Spleen (tissue), 11 donors: Measurements from ENCODE around the gene ATP1A1. TPM values are rescaled to one million over a fixed set of nuclear protein-coding genes. Genes with fewer than 3 reads are reported as not detected.

Source experiments
- DNase-seq: peaks from one replicate; pipeline ENCODE4 v3.0.0-alpha.2; 2020
- H3K27ac ChIP-seq, 8 donors: fragments of 200-600 bp; sonication (generic) in 7 of 8; 1 replicate in 4 of 8; 2 replicates in 4 of 8; pipeline versions ENCODE4 v1.5.0 to v1.8.0; 2016 to 2021; ENCODE audit warnings: inconsistent platforms in 4 of 8, mild to moderate bottlenecking in 4 of 8, moderate library complexity in 1 of 8
- H3K27me3 ChIP-seq, 7 donors: fragments of 200-600 bp; sonication (generic) in 6 of 7; replicated peaks in 1 of 7; 1 replicate in 4 of 7; 2 replicates in 3 of 7; pipeline versions ENCODE4 v1.5.0 to v1.8.0; 2016 to 2021; ENCODE audit warnings: inconsistent platforms in 3 of 7, mild to moderate bottlenecking in 1 of 7
- H3K36me3 ChIP-seq, 6 donors: fragments of 200-600 bp; sonication (generic) in 5 of 6; 1 replicate in 4 of 6; 2 replicates in 2 of 6; pipeline versions ENCODE4 v1.5.0 to v1.8.0; 2016 to 2021; ENCODE audit warnings: inconsistent platforms in 2 of 6
- H3K4me1 ChIP-seq, 6 donors: fragments of 200-600 bp; sonication (generic) in 5 of 6; 1 replicate in 3 of 6; 2 replicates in 3 of 6; pipeline versions ENCODE4 v1.5.0 to v1.8.0; 2016 to 2021; ENCODE audit warnings: inconsistent platforms in 3 of 6
- H3K4me3 ChIP-seq, 8 donors: fragments of 200-600 bp; sonication (generic) in 7 of 8; 1 replicate in 4 of 8; 2 replicates in 4 of 8; pipeline versions ENCODE4 v1.5.0 to v1.8.0; 2016 to 2021; ENCODE audit warnings: inconsistent platforms in 4 of 8, mild to moderate bottlenecking in 4 of 8, moderate library complexity in 2 of 8
- H3K9me3 ChIP-seq, 8 donors: fragments of 200-600 bp; sonication (generic) in 7 of 8; 1 replicate in 4 of 8; 2 replicates in 4 of 8; pipeline versions ENCODE4 v1.5.0 to v1.8.0; 2016 to 2021; ENCODE audit warnings: inconsistent platforms in 4 of 8
- POLR2A ChIP-seq, 3 donors: fragments of 450-650 bp; IDR thresholded peaks; one replicate each; pipeline ENCODE4 v1.5.1; 2017; ENCODE audit warnings: antibody characterized with exemption in 3 of 3, mild to moderate bottlenecking in 1 of 3
- POLR2AphosphoS5 ChIP-seq, 3 donors: sonication (generic); formaldehyde crosslinking; IDR thresholded peaks; one replicate each; pipeline ENCODE4 v1.5.1; 2017; ENCODE audit warnings: antibody characterized with exemption in 3 of 3
- WGBS, 5 donors: extraction: QIAGEN DNeasy Blood & Tissue Kit in 3 of 5; methylation state at CpG; one replicate each; pipeline versions ENCODE4 v1.1.5 to v1.1.7; 2013 to 2018; 5-methylcytosine and 5-hydroxymethylcytosine counted together
- intact Hi-C: fragments of 100-400 bp; cut with DNase I; formaldehyde crosslinking; loops from one replicate; pipeline ENCODE4 v1.15.0; 2023; ENCODE audit warnings: low total_unique reads
- polyA plus RNA-seq, 3 donors: library from polyadenylated mRNA; stranded (reverse); fragments of 200-250 nt; gene quantifications; one replicate each; pipeline ENCODE4 v1.2.1, GENCODE V29; 2013
- total RNA-seq, 7 donors: library from RNA; depleted of rRNA in 3 of 7; stranded (reverse); fragments of >200 nt in 3 of 7; fragmentation: NEBNext Ultra II Directional in 4 of 7; extraction: Animal tissue kit (Norgen Biotek cat#: 25700) in 4 of 7; gene quantifications; one replicate each; pipeline versions ENCODE4 v1.1.0 to v1.2.1, GENCODE V29; 2016 to 2021
- TF ChIP-seq, protein P1 (sequence below), 11 experiments: fragments of 200-600 bp in 7 of 11; fragments of 450-650 bp in 4 of 11; sonication (generic) in 4 of 11; IDR thresholded peaks in 8 of 11; conservative IDR thresholded peaks in 3 of 11; 1 replicate in 7 of 11; 2 replicates in 4 of 11; pipeline versions ENCODE4 v1.4.0 to v1.8.0; 2016 to 2021; ENCODE audit warnings: antibody characterized with exemption in 11 of 11, inconsistent platforms in 4 of 11, mild to moderate bottlenecking in 1 of 11
- donor health status: healthy with polysubstance abuse.
- donor health status: DM: no; HTN: no; CAD: no; lungs with moderate emphysema.
- donor health status: DM: no; HTN: no; CAD: no.
- donor health status: Bipolar disorder and iron deficiency.
- donor health status: healthy.
- donor health status: DM: no; HTN: no; CAD: no.
- donor health status: DM: yes; HTN: yes; CAD: no.

The ATP1A1 gene
- total and polyA plus RNA-seq, 10 donors = 34.5 to 209 (median 130) TPM

DNA sequence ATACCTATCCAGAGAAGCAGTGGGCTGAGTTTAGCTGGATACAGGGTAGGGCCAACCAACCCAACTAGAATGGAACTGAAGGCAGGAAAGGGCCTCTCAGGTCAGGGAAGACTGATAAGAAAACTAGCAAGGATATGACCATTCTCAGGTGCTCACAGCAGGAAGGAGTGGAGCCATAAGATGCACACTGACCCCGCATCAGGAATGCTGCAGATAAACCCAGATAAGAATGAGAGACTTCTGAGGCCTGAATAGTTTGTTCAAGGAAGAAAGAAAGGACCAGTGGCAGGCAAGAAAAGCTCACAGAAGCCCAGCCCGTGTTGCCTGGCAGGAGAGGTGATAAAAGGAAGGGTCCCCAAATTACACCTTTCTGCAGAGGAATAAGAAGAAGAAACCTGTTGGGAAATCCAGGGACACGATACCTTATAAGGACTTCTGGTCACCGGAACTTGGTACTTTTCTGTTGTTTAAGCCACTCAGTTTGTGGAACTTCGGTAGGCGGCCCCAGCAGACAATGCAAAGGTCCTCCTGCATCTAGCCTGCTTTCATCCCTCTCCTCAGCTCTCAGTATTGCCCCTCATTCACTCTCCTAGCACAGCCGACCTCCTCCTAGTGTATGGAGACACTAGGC, 58.9 kb downstream of the ATP1A1 start:
- DNase-seq = no peak
- 71 to 84% (median 79%) methylated on average over 7 of the region's 7 CpGs for WGBS, 5 donors
- no peak overlapping the region for H3K27ac ChIP-seq
- no peaks in the 10 kb centered on the region for H3K9me3 ChIP-seq
- TF ChIP-seq POLR2A (IDR thresholded peaks at IDR 0.05) (no peak), POLR2AphosphoS5 (IDR thresholded peaks at IDR 0.05) (no peak)
- TF ChIP-seq, protein P1, sequence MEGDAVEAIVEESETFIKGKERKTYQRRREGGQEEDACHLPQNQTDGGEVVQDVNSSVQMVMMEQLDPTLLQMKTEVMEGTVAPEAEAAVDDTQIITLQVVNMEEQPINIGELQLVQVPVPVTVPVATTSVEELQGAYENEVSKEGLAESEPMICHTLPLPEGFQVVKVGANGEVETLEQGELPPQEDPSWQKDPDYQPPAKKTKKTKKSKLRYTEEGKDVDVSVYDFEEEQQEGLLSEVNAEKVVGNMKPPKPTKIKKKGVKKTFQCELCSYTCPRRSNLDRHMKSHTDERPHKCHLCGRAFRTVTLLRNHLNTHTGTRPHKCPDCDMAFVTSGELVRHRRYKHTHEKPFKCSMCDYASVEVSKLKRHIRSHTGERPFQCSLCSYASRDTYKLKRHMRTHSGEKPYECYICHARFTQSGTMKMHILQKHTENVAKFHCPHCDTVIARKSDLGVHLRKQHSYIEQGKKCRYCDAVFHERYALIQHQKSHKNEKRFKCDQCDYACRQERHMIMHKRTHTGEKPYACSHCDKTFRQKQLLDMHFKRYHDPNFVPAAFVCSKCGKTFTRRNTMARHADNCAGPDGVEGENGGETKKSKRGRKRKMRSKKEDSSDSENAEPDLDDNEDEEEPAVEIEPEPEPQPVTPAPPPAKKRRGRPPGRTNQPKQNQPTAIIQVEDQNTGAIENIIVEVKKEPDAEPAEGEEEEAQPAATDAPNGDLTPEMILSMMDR (IDR thresholded peaks at IDR 0.05 in 8 of 11, conservative IDR thresholded peaks at IDR 0.05 in 3 of 11) = no peak
- H3K36me3 ChIP-seq = no peaks in the 10 kb centered on the region
- intact Hi-C loops = no loop called here
- no peaks in the 10 kb centered on the region for H3K4me1 ChIP-seq
- no peak overlapping the region for H3K4me3 ChIP-seq
- H3K27me3 ChIP-seq = no peaks in the 10 kb centered on the region

DNA sequence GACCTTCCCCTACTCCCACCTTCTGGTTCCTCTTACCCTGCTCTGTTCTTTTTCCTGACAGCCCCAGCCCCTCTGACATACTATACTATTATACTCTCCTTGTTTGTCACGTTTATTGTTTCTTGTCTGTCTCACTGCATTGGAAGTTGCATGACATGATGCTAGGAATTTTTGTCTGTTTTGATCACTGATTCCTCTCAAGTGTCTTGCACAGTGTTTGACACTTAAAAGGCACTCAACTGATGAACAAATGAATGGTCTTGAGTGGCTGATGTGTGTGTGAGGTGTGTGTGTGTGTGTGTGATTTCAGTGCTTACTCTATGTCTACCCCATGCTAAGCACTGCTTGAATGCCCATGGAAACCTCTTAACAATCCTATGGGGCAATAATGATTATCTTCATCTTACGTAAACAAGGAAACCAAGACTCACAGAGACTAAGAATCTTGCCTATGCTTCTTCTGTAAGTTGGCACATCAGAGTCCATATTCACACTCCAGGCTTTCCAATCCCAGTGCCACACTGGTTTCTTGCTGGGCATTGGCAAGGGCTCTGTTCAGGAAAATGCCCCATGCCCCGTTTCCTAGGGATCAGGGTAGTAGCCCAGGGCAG, 59.7 kb downstream of the ATP1A1 start:
- 70 to 84% (median 75%) methylated on average over 3 of the region's 3 CpGs for WGBS, 5 donors
- intact Hi-C loops = no loop called here
- no peak overlapping the region for H3K4me3 ChIP-seq

DNA sequence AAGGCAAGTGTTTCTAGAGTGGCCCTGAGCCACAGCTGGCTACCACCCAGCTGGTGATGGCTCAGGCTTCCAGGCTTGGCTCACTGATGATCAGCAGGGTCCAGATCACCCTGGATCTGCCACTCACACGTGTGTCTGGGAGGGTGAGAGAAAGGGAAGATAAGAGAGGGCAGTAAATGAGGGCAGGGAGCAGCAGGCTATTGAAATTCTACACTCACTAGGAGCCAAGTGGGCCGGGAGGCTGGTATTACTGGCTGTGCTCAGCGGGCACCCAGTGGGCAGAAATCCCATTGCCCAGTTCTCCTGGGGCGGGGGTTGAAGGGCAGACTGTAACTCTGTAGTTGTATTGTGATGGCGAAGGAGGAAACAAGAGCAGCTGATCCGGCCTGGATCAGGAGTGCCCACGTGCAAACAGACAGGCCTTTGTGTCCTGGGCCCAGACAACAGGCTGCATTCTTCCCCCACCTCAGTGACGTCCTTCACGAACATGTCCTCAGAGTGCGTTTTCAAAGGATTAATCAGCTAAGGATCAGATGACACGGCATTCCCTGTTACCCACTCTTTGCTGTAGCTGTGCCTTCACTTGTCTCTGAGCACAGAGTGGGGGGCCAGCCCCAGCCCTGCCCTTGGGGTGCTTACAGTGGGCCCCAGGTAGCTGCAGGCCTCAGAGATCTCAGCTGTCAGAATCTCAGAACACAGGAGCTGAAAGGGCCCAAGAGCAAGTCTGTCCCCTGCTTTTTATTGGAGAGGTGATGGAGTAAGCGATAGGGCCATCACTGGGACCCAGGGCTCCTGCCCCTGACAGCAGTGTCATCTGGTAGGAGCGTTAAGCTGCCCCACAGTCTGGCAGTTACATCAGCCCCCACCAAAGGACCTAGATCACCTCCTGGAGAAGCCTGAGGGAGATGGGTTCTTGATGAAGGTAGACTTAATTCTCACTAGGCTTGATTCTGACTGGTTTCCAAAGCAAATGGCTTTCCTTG, 60.5 kb downstream of the ATP1A1 start:
- intact Hi-C loops = no loop called here
- DNase-seq = no peak
- Histone ChIP-seq H3K4me3 (no peak overlapping the region), H3K9me3 (no peaks in the 10 kb centered on the region), H3K27ac (no peak overlapping the region), H3K4me1 (no peaks in the 10 kb centered on the region), H3K27me3 (no peaks in the 10 kb centered on the region), H3K36me3 (no peaks in the 10 kb centered on the region)
- WGBS, 5 donors = 78 to 92% (median 84%) methylated on average over 13 of the region's 13 CpGs
- TF ChIP-seq, protein P1 (IDR thresholded peaks at IDR 0.05 in 8 of 11, conservative IDR thresholded peaks at IDR 0.05 in 3 of 11) = no peak
- TF ChIP-seq POLR2A (IDR thresholded peaks at IDR 0.05) (no peak), POLR2AphosphoS5 (IDR thresholded peaks at IDR 0.05) (no peak)

More for the DNA sequence above, 59.7 kb downstream of the ATP1A1 start:
- DNase-seq = no peak
- Histone ChIP-seq H3K27me3 (no peaks in the 10 kb centered on the region), H3K27ac (no peak overlapping the region), H3K9me3 (no peaks in the 10 kb centered on the region), H3K36me3 (no peaks in the 10 kb centered on the region), H3K4me1 (no peaks in the 10 kb centered on the region)
- TF ChIP-seq POLR2AphosphoS5 (IDR thresholded peaks at IDR 0.05) = no peak
- TF ChIP-seq, protein P1 (IDR thresholded peaks at IDR 0.05 in 8 of 11, conservative IDR thresholded peaks at IDR 0.05 in 3 of 11) = no peak
- no peak for TF ChIP-seq POLR2A (IDR thresholded peaks at IDR 0.05)
